D341Med (cell line): ENCODE results near the gene NTPCR.

Source experiments
- DNase-seq: peaks from one replicate; pipeline ENCODE4 v3.0.0; 2012; ENCODE audit warnings: low spot score

Gene NTPCR

DNA sequence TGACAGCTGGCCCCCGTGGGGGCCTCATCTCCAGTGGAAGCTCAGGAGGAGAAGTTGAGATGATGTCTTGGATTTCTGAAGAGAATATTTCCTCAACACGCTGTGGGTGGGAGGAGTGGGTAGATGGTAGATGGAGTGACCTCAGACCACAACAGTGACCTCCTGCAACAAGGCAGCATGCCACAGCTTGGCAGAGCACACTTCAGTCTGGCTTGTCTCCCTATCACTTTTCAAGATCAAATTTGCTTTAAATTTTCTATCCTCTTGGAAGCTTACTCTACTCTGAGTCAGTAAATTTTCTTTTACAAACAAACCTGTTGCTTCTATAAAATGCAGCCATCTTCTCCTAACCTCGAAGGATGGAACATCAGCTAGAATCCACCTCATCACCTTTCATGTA, 59.7 kb downstream of the NTPCR start:
- no peak for DNase-seq

DNA sequence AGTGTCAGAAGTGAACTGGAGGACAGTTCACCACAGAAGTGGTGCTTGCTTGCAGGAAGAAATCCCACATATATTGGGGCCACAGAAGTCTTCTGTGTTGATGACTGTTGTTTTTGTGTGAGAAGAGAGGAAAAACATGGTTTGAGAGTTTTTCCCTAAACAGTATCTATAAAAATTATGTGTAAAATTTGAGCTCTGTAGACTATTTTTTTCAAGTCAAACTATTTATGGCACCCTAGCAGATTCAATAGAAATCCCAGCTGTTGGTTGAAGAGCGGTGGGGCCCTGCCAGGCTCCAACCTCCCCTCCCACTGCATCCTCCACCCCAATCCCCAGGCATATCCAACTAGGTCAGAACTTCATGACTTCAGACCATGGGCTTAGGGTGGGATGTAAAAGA, 61.6 kb downstream of the NTPCR start:
- no peak for DNase-seq

- DNase-seq, result no peak
Observed at GRCh38 chr1:233015965-233016364, 65.6 kb downstream of the NTPCR start.

DNA sequence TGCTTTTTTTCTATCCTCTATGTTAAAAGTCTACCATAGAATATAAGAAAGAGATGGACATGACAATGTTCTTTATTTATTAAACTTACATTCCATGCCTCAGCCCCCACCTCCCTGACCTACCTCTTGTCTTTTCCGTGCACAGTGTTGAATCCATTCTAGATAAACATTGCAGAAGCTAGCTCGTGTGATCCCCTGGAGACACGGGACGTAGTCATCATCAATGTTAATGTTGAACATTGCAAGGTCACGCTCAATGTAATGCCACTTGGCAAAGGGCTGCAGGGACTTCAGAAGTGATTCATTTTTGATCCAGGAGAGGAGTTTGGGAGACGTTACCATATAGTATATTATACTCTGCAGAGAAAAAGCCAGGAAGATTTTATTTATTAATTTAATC, 66.4 kb downstream of the NTPCR start:
- no peak for DNase-seq

DNA sequence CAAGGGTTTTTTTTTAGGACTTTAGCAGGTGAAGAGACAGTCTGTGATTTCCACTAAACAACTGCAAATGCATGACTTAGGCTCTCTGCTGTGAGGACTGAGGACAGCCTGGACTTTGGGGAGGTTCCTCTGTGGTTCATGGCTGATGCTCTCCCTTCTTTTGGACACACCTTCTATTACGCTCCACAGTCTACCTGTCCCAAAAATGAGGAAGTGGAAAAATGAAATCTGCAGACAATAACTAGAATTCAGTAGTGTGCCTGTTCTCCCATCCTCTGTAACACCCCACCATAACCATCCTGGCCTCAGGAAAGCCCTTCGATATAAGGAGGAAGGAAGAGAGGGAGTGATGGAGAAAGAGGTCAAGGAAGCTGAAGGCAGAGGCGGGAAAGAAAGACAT, 68.7 kb downstream of the NTPCR start:
- no peak for DNase-seq

GRCh38 chr1:233019778-233020325, 69.4 kb downstream of the NTPCR start:
- DNase-seq, result no peak

DNA sequence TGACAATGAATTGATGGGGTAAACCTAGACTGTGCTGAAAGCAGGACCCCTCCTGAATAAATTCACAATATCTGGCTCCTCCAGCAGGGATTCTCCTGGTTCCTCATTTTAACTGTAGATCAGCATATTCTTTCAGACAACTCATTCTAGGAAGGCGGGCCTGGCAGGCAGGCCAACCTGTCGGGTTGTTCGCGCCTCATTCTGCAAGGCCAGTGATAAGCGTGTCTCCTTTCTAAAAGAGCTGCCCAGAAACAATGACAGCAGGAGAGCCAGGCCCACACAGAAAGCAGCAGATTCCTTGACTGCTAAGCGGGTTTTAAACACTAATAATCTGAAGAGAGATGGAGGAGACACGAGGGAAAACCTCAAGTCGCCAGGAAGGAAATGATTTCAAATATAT, 70.0 kb downstream of the NTPCR start:
- no peak for DNase-seq

DNA sequence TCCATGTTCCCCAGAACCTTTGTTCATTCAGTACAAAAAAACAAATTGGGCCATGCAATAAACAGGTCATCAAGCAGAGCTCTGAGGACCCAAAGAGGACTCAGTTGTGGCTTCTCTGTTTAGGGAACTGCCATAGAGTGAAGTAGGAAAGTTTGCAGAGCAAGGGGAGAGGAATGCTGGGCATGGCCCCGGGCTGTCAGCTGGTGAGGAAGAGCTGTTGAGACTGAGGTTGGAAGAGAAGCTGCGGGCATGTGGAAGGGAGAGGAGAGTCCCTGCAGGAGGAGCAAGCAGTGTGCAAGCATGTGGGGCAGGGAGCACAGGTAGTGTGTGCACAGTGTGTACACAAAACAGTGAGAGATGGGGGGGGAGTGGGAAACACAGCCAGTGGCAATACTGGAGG, 71.8 kb downstream of the NTPCR start:
- DNase-seq, result no peak

GRCh38 chr1:233024199-233024598, 73.8 kb downstream of the NTPCR start:
- no peak for DNase-seq

DNA sequence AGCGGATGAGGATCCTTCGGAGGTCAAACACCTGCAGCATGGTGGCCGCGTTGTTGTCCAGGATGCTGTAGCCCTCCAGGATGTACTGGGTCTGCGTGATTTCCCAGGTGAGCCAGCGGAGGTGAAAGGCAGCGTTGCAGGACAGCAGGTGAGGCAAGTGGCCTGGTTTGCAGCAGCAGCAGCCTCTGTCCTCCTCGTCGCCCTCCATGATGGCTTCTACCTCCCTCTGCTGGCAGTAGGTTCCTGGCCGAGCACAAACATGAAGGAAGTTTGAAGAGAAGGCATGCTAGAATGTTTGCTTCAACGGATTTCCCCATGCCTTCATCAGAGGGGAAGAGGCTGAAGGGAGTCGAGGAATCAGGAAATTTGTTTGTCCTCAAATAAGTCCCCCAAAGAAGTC, 74.7 kb downstream of the NTPCR start:
- peak; percentile 90 for DNase-seq

DNA sequence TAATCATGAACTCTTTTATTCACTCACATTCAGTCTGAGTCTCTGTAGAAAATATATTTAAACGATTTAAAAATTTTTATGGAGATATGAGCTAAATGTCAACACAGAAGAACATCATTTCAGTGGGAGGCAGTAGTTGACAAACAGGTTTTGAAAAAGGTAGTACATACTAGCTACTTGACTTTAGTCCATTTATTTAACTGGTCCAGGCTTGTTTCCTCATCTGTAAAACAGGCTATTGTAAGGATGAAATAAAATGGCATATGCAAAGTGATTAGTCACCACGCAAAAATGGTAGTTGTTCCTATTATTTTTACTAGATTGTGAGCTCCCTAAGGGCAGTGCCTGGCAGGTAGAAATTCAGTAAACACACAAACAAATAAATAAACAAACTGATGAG, 75.2 kb downstream of the NTPCR start:
- DNase-seq, result no peak

DNA sequence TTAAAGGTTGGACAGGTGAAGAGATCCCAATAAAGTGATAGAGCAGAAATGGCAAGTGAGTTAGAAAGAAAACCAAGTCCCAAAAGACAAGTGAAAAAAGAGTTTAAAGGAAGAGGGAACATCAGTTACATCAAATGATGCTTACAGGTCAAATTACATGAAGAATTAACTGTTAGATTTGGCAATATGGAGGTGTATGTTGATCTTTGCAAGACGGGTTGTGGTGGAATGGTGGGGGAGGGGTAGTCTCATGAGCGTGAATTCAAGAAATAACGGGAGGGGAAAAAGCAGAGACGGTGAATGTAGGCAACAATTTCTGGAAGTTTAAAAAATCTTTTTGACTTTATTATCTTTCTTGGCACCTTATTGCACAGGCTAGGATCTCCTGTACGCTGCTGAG, 76.6 kb downstream of the NTPCR start:
- no peak for DNase-seq

DNA sequence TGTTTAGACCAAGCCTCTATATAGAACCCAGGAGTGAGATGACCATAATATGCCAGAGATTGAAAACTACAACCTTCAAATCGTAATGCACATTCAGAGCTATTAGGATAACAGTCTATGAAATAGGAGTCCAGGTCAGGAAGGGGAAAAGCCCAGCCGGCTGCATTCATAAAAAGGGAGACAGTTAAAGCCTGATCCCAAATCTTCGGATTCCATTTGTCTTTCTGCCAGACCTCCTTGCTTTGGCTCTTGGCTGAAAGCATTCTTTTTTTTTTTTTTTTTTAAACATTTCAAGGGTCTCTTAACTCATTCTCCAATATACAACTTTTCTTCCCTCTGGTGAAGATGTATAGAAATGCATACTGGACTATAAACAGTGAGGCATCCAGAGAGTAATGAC, 81.1 kb downstream of the NTPCR start:
- DNase-seq, result no peak

- no peak for DNase-seq
Observed at GRCh38 chr1:233032916-233033315, 82.5 kb downstream of the NTPCR start.

- no peak for DNase-seq
Observed at GRCh38 chr1:233033361-233033760, 83.0 kb downstream of the NTPCR start.
